ENCODE data around the gene TEKT2. TPM values are rescaled to one million over a fixed set of nuclear protein-coding genes. Genes with fewer than 3 reads are reported as not detected.

TEKT2 gene
- total RNA-seq, 1 experiment from 2014 or later: not detected

- no peak overlapping the region for H3K9ac ChIP-seq (ENCODE audit: low read length)
- no peaks in the 10 kb centered on the region for H3K36me3 ChIP-seq (ENCODE audit: low read depth, low read length)
- peaks cover 9% of the 10 kb centered on the region; the same call in 1 of the 2 replicates for H3K27me3 ChIP-seq (ENCODE audit: low read length)
- no peak overlapping the region for H3K27ac ChIP-seq (ENCODE audit: low read length)
- no peaks in the 10 kb centered on the region for H3K4me1 ChIP-seq (ENCODE audit: insufficient read depth, low read length)
- no peak overlapping the region for H3K4me2 ChIP-seq (ENCODE audit: low read length)
- ATAC-seq: peak; percentile 21; the same call in 1 of the 2 replicates
- TF ChIP-seq CTCF (conservative IDR thresholded peaks at IDR 0.05; ENCODE audit: low read depth, low read length) (no peak), EZH2 (IDR thresholded peaks at IDR 0.05; ENCODE audit: low read length, unreplicated experiment) (no peak), EZH2phosphoT487 (IDR thresholded peaks at IDR 0.05; ENCODE audit: borderline replicate concordance, low read length) (no peak)
- BruUV-seq (replicated peaks): no TSS peak
- H3K79me2 ChIP-seq (ENCODE audit: low read length): no peaks in the 10 kb centered on the region
- ChIA-PET POLR2A (ENCODE audit: unreplicated experiment) (no interaction called here), CTCF (no interaction called here)
- DNase-seq: no peak
- no peaks in the 10 kb centered on the region for H3K9me3 ChIP-seq (ENCODE audit: low read length)
- H3K9me2 ChIP-seq (replicated peaks; ENCODE audit: low read length): no peaks in the 10 kb centered on the region
- H3K4me3 ChIP-seq (ENCODE audit: low read length): no peak overlapping the region
- no peak overlapping the region for H2AFZ ChIP-seq (ENCODE audit: low read length)
- no peaks in the 10 kb centered on the region for H4K20me1 ChIP-seq (ENCODE audit: low read length)
- no peaks in the 10 kb centered on the region for H3F3A ChIP-seq (ENCODE audit: low read length, unreplicated experiment)
- intact Hi-C loops (cut with micrococcal nuclease): no loop called here
These were observed 40.7 kb downstream of the TEKT2 start for GRCh38 chr1:36124404-36125128.

GRCh38 chr1:36125129-36125991, 41.5 kb downstream of the TEKT2 start, which contains the start of gene COL8A2:
COL8A2 (minus strand) TSS chr1:36125222; CDS start chr1:36100242, 24,980 bp downstream.
- CTCF ChIA-PET: no interaction called here
- H3K27ac ChIP-seq (ENCODE audit: low read length): no peak within 1 kb of the TSS
- ATAC-seq (peak; percentile 57), DNase-seq (no peak)
- no peak within 1 kb of the TSS for H2AFZ ChIP-seq (ENCODE audit: low read length)
- H3F3A ChIP-seq (ENCODE audit: low read length, unreplicated experiment): no peaks in the 10 kb centered on the region
- H4K20me1 ChIP-seq (ENCODE audit: low read length): no peaks in the 10 kb centered on the region
- H3K9me2 ChIP-seq (replicated peaks; ENCODE audit: low read length): no peaks in the 10 kb centered on the region
- H3K9me3 ChIP-seq (ENCODE audit: low read length): no peaks in the 10 kb centered on the region
- no TSS peak for BruUV-seq (replicated peaks)
- peak within 1 kb of the TSS; percentile 34; the same call in 1 of the 2 replicates for H3K4me2 ChIP-seq (ENCODE audit: low read length)
- no peak within 1 kb of the TSS for H3K9ac ChIP-seq (ENCODE audit: low read length)
- H3K27me3 ChIP-seq (ENCODE audit: low read length): peaks cover 9% of the 10 kb centered on the region; the same call in 1 of the 2 replicates
- POLR2A ChIA-PET (ENCODE audit: unreplicated experiment): no interaction called here
- H3K4me3 ChIP-seq (ENCODE audit: low read length): peak within 1 kb of the TSS; percentile 30; the same call in 1 of the 2 replicates
- no peak for TF ChIP-seq CTCF (conservative IDR thresholded peaks at IDR 0.05; ENCODE audit: low read depth, low read length)
- H3K36me3 ChIP-seq (ENCODE audit: low read depth, low read length): no peaks in the 10 kb centered on the region
- H3K4me1 ChIP-seq (ENCODE audit: insufficient read depth, low read length): no peaks in the 10 kb centered on the region
- H3K79me2 ChIP-seq (ENCODE audit: low read length): no peaks in the 10 kb centered on the region
- intact Hi-C loops (cut with micrococcal nuclease): no loop called here

All from PC-3 (cell line).